Neural crest cell (in vitro differentiated cells): ENCODE results near the gene INTS11. TPM values are rescaled to one million over a fixed set of nuclear protein-coding genes. Genes with fewer than 3 reads are reported as not detected.

Experiments
- DNase-seq: peaks from one replicate; pipeline ENCODE4 v3.0.0; 2021; ENCODE audit warnings: low read depth, mixed read lengths, low spot score
- H3K27ac Mint-ChIP-seq: one replicate; pipeline ENCODE4 v1.8.0; 2021; ENCODE audit warnings: mild to moderate bottlenecking, mixed read lengths; ENCODE audit not compliant: unreplicated experiment
- H3K27me3 Mint-ChIP-seq: 2 replicates; pipeline ENCODE4 v1.8.0; 2021; ENCODE audit warnings: low read depth, mild to moderate bottlenecking, mixed read lengths
- H3K36me3 Mint-ChIP-seq: 2 replicates; pipeline ENCODE4 v1.8.0; 2021; ENCODE audit warnings: low read depth, mild to moderate bottlenecking, mixed read lengths
- H3K4me1 Mint-ChIP-seq: 2 replicates; pipeline ENCODE4 v1.8.0; 2021; ENCODE audit warnings: mixed read lengths
- H3K4me3 Mint-ChIP-seq: one replicate; pipeline ENCODE4 v1.8.0; 2021; ENCODE audit warnings: mild to moderate bottlenecking, mixed read lengths
- H3K9me3 Mint-ChIP-seq: 2 replicates; pipeline ENCODE4 v1.8.0; 2021; ENCODE audit warnings: mixed read lengths
- CTCF ChIP-seq: fragments of 200-600 bp; sonication (generic); conservative IDR thresholded peaks from 2 replicates; pipeline ENCODE4 v1.5.0; 2021; ENCODE audit warnings: antibody characterized with exemption, mild to moderate bottlenecking
- total RNA-seq: library from RNA; stranded (reverse); gene quantifications from 2 replicates; pipeline ENCODE4 v1.2.1, GENCODE V29; 2021

Gene INTS11
- total RNA-seq, 1 donor from 2014 or later = 160 TPM

GRCh38 chr1:1273512-1274298 is 50.8 kb downstream of the INTS11 start, which contains the start of gene UBE2J2:
Gene UBE2J2, minus strand, starts transcription at chr1:1273854. Its CDS starts 5,862 bp downstream, at chr1:1267992.
- Mint-ChIP-seq H3K4me3 (peak within 1 kb of the TSS; percentile 89), H3K36me3 (peaks cover 5% of the 10 kb centered on the region), H3K27ac (peak within 1 kb of the TSS; percentile 71), H3K4me1 (peaks cover 34% of the 10 kb centered on the region), H3K27me3 (no peaks in the 10 kb centered on the region), H3K9me3 (no peaks in the 10 kb centered on the region)
- TF ChIP-seq CTCF = no peak
- peak; percentile 88 for DNase-seq

GRCh38 chr1:1273209-1273511 is 51.3 kb downstream of the INTS11 start:
- Mint-ChIP-seq H3K4me3 (peak overlapping the region; percentile 89), H3K27me3 (no peaks in the 10 kb centered on the region), H3K27ac (peak overlapping the region; percentile 71), H3K9me3 (no peaks in the 10 kb centered on the region), H3K36me3 (peaks cover 5% of the 10 kb centered on the region), H3K4me1 (peaks cover 34% of the 10 kb centered on the region)
- TF ChIP-seq CTCF = no peak
- DNase-seq = no peak

- Mint-ChIP-seq H3K9me3 (no peaks in the 10 kb centered on the region), H3K36me3 (peaks cover 5% of the 10 kb centered on the region), H3K4me3 (peak overlapping the region; percentile 89), H3K4me1 (peaks cover 34% of the 10 kb centered on the region), H3K27ac (peak overlapping the region; percentile 71), H3K27me3 (no peaks in the 10 kb centered on the region)
- TF ChIP-seq CTCF = no peak
- no peak for DNase-seq
Observed at GRCh38 chr1:1272341-1273208, 51.9 kb downstream of the INTS11 start.

- Mint-ChIP-seq H3K27ac (peak overlapping the region; percentile 39), H3K4me1 (peaks cover 32% of the 10 kb centered on the region), H3K36me3 (peaks cover 8% of the 10 kb centered on the region), H3K4me3 (peak overlapping the region; percentile 90), H3K9me3 (no peaks in the 10 kb centered on the region), H3K27me3 (no peaks in the 10 kb centered on the region)
- TF ChIP-seq CTCF = no peak
- no peak for DNase-seq
Observed at GRCh38 chr1:1270813-1271212, 53.6 kb downstream of the INTS11 start.

GRCh38 chr1:1268284-1268682 is 56.2 kb downstream of the INTS11 start:
- Mint-ChIP-seq H3K36me3 (peaks cover 10% of the 10 kb centered on the region), H3K27me3 (no peaks in the 10 kb centered on the region), H3K4me3 (peak overlapping the region; percentile 27), H3K27ac (no peak overlapping the region), H3K4me1 (peaks cover 24% of the 10 kb centered on the region), H3K9me3 (no peaks in the 10 kb centered on the region)
- no peak for TF ChIP-seq CTCF
- no peak for DNase-seq
